HG02763 (cell line): ENCODE data around the gene METTL24.
"Not testable (repeated sequence)": the region's sequence is repeated elsewhere in the genome, so short reads cannot be mapped to it uniquely, and the experiment has no call there.

ENCODE experiments used
- ATAC-seq: cut with Tn5 transposase; IDR thresholded peaks from one replicate; pipeline ENCODE4 v1.9.1; 2021; ENCODE audit warnings: mild to moderate bottlenecking, moderate library complexity; ENCODE audit not compliant: unreplicated experiment

The METTL24 gene

DNA sequence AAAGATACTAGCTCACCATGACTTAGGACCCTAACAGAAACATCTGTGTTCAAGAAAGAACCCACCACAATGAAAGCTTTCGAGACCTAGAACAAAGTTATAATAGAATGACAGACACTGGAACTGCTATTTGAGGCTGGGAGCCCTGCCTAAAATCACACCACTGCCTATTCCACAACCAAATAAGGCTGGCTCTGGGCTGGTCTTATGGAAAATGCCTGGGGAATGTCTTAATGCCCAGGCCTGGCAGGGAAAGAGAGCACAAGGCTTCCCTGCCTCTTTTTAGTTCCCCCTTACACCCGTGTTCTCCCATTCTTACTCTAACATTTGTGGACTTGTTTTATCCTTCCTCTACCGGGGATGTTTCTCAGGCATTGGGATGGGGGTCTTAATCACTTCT lies 5.6 kb upstream of the METTL24 start:
- ATAC-seq = no peak

- no peak for ATAC-seq
These were observed 2.5 kb upstream of the METTL24 start for GRCh38 chr6:110360676-110361075.

- no peak for ATAC-seq
These were observed 1.4 kb upstream of the METTL24 start for GRCh38 chr6:110359556-110359955.

DNA sequence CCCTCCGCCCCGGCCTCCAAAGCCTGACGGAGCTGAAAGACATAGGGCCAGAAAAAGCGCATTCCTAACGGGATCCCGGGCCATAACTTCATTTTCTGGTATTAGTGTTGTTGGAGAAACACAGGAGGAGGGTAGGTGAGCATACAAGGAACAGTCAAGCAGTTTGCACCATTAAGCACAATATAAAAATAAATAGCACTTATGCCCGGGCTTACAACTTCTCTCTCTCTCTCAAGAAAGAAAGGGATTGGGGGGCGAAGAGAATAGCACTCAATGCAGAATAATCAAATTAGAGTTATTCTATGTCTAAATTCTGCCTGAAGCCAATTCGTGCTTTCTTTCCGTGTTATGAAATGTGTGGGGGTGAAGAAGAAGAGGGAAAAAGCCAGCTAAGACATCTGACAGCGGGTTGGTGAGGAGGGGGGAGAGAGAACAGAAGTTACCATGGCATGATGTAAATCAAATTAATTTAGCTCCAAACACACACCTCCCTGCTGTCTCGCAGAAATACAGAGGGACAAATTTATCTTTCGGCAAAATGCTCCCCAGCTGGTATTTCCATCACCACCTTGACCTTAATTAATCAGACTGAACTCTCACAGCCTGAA lies 508 bp upstream of the METTL24 start:
- ATAC-seq = no peak

GRCh38 chr6:110357298-110357663 lies 868 bp downstream of the METTL24 start:
- ATAC-seq = no peak

- ATAC-seq = no peak
These were observed 1.4 kb downstream of the METTL24 start for GRCh38 chr6:110356778-110357177.

- no peak for ATAC-seq
These were observed 2.4 kb downstream of the METTL24 start for GRCh38 chr6:110355727-110356126.

GRCh38 chr6:110355022-110355421 lies 3.1 kb downstream of the METTL24 start:
- no peak for ATAC-seq

DNA sequence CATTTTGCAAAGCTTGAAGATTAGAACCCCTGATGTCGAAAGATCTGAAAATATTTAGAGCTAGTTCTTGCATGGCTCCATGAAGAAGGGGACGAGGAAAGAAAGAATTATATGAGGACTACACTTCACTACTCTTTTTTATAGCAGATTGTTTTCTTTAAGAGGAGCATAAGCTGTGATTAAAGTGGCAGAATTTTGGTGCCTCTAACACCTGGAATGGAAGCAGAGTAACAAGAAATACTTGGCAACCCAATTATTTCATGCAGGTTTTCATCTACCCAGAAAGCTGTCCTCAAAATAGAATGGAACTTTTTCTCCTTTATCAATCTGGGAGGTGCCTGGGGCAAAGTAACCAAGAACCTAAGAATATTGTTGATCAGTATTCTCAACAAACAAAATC lies 4.0 kb downstream of the METTL24 start:
- ATAC-seq = no peak

GRCh38 chr6:110353457-110354001 lies 4.6 kb downstream of the METTL24 start:
- no peak for ATAC-seq

DNA sequence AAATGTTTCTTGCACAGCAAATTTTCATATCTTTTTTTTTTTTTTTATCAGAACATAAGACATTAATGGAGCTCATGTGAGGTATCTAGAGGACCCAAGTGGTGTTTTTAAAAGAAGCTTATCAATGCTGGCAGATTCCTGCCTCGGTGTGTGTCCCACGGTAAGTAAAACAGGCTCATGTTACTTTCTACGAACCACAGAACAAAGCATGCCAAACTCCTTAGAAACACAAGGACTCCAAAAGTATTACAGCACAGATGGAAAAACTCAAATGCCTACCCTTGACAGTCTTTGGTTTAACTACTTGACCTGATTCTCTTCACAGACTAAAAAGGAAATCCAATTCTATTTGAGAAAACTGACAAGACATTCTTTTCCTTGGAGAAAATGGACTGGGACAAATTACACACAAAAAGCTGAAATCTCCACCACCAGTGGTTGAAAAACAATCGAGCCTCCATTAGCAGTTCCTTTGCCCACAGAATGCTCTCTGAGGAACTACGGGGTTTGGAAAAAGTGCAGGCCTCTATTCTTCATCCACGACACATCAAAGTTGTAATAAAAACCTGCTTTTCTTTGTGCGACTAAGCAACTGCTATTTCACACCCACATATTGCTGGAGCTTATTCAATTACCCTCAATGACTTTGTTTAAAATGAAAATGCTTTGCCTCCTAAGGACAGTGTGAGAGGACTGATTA lies 5.4 kb downstream of the METTL24 start:
- ATAC-seq = no peak

DNA sequence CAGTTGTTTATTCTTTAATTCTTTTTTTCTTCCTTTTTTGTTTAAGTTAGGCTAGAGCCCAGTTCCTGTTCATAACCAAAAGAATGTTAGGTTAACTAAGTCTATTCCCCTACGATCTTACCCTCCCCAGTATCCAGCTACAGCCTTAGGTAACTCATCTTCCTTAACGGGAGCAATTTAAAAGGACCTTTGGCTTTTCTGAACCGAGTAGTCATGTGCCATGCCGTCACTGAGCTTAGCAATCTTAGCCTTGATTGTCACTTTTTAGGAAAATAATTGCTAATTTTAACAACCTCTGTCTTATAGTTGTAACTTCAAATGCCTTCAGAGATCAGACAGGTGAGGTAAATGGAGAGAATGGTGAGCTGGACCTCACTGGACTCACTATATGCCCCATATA lies 6.2 kb downstream of the METTL24 start:
- no peak for ATAC-seq

- ATAC-seq = no peak
These were observed 6.6 kb downstream of the METTL24 start for GRCh38 chr6:110351546-110351945.

DNA sequence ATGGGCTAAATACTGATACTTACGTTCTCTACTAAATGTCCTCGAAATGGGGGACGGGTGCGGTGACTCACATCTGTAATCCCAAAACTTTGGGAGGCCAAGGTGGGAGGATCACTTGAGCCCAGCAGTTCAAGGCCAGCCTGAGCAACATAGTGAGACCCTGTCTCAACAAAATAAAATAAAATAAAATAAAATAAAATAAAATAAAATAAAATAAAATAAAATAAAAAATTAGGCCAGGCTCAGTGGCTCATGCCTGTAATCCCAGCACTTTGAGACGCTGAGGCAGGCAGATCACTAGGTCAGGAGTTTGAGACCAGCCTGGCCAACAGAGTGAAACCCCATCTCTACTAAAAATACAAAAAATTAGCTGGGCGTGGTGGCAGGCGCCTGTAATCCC lies 7.6 kb downstream of the METTL24 start:
- ATAC-seq = not testable (repeated sequence)

GRCh38 chr6:110348961-110349690 lies 9.0 kb downstream of the METTL24 start:
- ATAC-seq = no peak

DNA sequence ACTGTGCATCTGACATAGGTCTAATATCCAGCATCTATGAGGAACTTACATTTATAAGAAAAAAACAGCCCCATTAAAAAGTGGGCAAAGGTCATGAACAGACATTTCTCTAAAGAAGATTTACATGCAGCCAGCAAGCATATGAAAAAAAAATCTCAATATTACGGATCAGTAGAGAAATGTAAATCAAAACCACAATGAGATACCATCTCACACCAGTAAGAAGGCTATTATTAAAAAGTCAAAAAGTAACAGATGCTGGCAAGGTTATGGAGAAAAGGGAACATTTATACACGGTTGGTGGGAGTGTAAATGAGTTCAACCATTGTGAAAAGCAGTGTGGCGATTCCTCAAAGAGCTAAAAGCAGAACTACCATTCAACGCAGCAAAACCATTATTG lies 13.1 kb downstream of the METTL24 start:
- no peak for ATAC-seq

GRCh38 chr6:110342759-110343158 lies 15.4 kb downstream of the METTL24 start:
- ATAC-seq = no peak

GRCh38 chr6:110341663-110342596 lies 16.2 kb downstream of the METTL24 start:
- no peak for ATAC-seq

DNA sequence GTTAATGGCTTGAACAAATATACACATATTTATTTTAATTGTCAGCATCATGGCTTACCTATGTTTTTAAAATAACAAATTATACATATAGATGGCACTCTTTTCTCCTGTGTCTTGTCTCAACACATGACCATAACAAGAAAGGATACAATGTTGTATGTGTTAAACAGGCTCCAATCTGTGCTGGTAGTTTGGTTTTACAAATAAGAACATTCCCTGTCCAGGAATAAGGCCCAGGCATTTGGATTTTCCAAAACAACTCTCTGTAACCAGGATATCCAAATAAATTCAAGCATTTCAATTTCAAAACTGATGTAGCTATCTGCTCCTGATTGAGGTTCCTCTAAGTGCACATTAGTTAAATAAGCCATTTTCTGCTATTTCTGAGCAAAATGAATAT lies 17.1 kb downstream of the METTL24 start:
- no peak for ATAC-seq

- no peak for ATAC-seq
These were observed 17.7 kb downstream of the METTL24 start for GRCh38 chr6:110340392-110340965.
